ENCODE results near the gene SERPINA3.

GRCh38 chr14:94673071-94673470, 60.9 kb downstream of the SERPINA3 start:
- TF ChIP-seq POLR2A (IDR thresholded peaks at IDR 0.05; ENCODE audit: low read depth, low read length) (no peak), POLR2AphosphoS5 (IDR thresholded peaks at IDR 0.05; ENCODE audit: low read depth, low read length) (no peak), TAF1 (IDR thresholded peaks at IDR 0.05; ENCODE audit: borderline replicate concordance, low read depth, low read length) (no peak)
